OCI-LY7 (cell line): Measurements from ENCODE around the gene FKBP2.

ENCODE experiments used
- EZH2phosphoT487 ChIP-seq: fragments of 200-600 bp; sonication (generic); IDR thresholded peaks from 2 replicates; pipeline ENCODE4 v1.6.1; 2018; ENCODE audit warnings: low read depth, borderline replicate concordance, mild to moderate bottlenecking, mixed run types, antibody characterized with exemption, low read length, moderate library complexity, mixed read lengths
- TF ChIP-seq, protein P1 (sequence below): fragments of 200-600 bp; sonication (generic); conservative IDR thresholded peaks from 2 replicates; pipeline ENCODE4 v1.5.1; 2014; ENCODE audit warnings: mild to moderate bottlenecking, antibody characterized with exemption, low read length, moderate library complexity, mixed read lengths

DNA sequence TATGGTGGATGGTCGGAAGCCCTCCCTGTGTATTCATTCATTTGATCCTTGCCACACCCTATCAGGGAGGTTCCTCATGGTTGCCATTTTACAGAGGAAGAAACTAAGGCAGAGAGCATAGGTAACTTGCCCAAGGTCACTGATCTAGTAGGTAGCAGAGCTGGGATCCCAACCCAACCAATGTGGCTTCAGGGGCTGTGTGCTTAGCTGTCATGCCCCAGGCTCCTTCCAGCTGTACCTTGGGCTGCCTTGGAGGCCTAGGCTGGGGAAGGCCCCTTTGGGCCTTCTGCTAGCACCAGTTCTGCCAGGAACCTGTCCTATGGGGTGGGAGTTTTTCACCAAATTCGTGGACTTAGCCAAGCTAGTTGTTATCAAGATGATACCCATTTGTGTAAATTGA lies 34.9 kb downstream of the FKBP2 start:
- no peak for TF ChIP-seq EZH2phosphoT487
- TF ChIP-seq, protein P1, sequence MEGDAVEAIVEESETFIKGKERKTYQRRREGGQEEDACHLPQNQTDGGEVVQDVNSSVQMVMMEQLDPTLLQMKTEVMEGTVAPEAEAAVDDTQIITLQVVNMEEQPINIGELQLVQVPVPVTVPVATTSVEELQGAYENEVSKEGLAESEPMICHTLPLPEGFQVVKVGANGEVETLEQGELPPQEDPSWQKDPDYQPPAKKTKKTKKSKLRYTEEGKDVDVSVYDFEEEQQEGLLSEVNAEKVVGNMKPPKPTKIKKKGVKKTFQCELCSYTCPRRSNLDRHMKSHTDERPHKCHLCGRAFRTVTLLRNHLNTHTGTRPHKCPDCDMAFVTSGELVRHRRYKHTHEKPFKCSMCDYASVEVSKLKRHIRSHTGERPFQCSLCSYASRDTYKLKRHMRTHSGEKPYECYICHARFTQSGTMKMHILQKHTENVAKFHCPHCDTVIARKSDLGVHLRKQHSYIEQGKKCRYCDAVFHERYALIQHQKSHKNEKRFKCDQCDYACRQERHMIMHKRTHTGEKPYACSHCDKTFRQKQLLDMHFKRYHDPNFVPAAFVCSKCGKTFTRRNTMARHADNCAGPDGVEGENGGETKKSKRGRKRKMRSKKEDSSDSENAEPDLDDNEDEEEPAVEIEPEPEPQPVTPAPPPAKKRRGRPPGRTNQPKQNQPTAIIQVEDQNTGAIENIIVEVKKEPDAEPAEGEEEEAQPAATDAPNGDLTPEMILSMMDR: no peak
